CD4-positive, alpha-beta T cell treated with Interleukin-15 for 1 hour (primary cell): Measurements from ENCODE around the gene SNIP1.
"Not testable (repeated sequence)": the region's sequence is repeated elsewhere in the genome, so short reads cannot be mapped to it uniquely, and the experiment has no call there.

Source experiments
- DNase-seq: peaks from one replicate; pipeline ENCODE4 v3.0.0-alpha.2; 2020

The SNIP1 gene, protein sequence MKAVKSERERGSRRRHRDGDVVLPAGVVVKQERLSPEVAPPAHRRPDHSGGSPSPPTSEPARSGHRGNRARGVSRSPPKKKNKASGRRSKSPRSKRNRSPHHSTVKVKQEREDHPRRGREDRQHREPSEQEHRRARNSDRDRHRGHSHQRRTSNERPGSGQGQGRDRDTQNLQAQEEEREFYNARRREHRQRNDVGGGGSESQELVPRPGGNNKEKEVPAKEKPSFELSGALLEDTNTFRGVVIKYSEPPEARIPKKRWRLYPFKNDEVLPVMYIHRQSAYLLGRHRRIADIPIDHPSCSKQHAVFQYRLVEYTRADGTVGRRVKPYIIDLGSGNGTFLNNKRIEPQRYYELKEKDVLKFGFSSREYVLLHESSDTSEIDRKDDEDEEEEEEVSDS

DNA sequence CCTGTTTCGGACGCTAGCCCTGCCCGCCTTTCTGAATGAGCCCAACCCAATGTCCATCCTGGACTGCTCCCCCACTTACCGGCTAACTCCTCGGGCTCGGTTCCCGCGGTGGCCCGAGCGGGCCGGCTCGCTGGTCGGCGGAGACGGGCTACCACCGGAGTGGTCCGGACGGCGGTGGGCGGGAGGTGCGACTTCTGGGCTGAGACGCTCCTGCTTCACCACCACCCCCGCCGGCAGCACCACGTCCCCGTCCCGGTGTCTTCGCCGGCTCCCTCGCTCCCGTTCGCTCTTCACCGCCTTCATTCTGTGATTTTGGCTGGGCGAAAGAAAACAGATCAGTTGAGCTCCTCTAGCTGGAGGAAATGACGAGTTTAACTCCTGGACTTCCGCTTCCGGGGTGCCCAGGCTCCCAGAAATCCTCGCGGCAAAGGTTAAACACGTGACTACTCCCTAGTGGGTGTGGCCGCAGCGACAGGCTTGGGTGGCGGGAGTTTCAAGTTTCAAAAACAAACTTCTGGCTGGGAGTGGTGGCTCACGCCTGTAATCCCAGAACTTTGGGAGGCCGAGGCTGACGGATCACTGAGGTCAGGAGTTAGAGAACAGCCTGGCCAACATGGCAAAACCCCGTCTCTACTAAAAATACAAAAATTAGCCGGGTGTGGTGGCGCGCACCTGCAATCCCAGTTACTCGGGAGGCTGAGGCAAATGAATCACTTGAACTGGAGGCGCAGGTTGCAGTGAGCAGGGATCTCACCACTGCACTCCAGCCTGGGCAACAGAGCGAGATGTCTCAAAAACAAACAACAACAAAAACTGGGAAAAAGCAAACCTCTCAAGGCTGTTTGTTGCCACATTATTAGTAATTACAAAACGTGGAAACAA lies at the start of gene SNIP1:
TSS of gene SNIP1 (minus strand) at position 367 of the 882 bp plus-strand sequence. CDS start at position 303, 64 bp downstream.
- DNase-seq, result peak; percentile 94

DNA sequence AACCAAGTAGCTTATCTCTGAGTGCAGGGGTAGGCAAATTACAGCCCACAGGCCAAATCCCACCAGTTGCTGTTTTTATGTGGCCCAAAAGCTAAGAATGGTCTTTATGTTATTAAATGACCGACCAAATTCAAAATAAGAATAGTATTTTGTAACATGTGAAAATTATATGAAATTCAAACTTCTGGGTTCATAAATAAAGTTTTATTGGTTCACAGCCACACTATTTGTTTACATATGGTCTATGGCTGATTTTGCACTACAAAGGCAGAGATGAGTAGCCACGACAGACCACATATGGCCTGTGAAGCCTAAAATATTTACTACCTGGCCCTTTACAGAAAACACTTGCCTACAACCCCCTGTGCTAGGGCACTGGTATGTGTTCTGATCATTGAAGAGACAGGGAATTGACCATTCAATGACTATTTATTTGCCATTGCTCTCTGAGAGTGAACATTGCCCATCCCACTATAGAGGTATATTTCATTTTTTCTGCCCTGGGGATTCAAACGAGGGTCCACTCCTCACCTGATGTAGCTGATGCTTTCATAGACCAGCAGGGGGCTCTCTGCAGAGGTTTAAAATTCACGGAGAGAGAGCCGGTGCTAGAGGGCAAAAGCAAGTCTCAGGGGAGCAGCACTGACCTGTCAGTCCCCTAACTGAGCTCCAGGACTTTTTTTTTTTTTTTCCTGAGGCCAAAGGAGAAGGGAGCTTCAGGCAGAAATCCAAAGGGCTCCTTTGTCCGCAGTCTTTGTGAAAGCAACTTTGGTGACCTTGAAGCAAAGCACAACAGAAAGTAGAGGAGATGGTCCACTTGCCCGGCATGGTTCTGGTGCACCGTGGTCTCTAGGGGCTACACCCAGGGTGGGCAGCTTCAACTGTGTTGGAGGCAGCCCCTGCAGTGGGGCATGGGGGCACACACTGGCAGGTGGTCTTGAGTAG lies 48.9 kb upstream of the SNIP1 start:
- peak; percentile 20 for DNase-seq

DNA sequence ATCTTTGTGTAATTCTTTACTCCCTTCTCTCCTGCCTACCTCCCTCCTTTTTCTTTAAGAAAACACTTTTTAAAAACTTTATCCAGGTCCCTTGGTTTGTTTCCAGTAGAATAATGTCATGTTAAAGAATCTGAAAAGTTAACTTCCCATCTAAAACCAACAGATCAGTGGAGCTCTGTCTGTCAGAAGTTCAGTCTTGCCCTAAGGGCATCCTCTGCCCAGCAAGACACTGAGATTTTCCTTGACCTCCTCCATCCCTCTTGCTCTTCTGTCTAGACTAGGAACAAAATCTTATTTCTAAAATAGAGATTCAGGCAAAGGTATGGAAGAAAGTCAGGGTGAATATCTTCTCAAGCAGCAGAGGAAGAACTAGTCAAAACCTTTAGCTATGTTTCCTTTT lies 47.3 kb upstream of the SNIP1 start:
- DNase-seq, result no peak

DNA sequence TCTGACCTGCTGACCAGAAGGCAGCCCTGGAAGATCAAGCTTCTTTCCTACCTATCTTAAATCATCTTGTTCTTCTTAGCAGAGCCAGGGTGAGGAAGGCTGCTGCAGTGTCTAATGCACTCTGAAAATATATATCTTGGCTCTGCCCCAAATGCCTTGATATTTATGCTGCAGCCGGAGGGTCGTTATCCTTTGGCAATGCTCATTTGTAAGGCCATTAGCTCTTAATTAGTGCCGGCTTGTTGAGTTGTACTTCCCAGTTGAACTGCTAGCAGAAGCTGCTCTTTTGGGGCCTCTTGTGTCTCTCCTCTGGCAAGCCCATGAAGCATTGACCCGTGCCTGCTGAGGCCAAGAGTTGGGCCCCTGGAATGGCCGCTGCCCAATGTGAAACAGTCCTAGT lies 45.8 kb upstream of the SNIP1 start:
- DNase-seq, result no peak

DNA sequence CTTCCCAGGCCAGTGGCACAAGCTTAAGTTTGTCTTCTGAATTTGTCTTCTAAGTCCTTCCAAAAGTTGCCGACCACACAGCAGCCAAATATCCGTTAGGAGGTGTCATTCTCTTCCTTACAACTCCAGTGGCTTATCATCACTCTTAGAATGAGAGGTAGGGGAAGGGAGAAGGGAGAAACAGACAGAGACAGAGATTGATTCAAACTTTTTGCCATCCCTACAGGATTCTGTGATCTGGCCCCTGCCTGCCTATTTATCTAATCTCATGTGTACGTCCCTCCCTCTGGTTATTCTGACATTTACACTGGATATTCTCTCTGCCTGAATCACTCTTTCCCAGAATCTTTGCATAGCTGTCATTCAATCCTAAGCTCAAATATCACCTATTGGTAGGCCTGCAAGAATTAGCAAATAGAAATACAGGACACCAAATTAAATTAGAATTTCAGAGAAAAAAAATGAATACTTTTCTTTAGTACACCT lies 42.1 kb upstream of the SNIP1 start:
- DNase-seq, result no peak

DNA sequence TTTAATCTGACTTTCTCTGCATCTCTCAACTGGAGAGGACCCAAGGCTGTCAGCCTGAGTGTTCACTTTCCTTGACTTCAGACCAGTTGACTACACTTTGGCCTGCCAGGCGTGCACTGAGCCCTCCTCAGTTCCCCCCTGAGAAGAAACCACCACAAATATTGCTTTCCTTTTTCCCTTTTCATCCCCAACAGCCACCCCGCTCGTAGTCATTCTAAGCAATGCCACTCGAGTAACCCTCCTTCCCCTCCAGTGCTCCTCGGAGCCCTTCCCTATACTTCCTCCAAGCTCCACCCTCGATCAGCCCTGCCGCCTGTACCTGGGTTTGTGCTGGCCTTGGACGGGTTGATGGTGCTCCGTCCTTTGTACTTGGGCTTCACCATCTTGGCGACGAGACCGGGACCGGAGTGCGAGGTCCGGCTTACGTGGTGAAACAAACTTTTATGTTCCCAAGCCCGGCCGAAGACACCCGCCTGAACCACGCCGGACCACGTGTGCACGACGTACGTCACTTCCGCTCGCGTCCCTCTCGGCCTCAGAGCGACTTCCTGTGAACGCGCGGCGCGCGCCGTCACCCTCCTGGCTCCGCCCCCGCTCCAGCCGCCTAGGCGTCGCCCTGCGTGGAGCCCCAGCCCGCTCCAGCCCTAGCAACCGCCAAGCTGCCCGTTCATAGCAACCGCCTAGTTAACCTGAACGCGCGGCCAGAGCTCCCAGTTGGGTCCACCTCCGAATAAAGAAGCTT lies 41.5 kb upstream of the SNIP1 start, which contains the start of gene GNL2:
TSS of gene GNL2 (minus strand) at position 498 of the 742 bp plus-strand sequence. CDS start at position 383, 115 bp downstream.
- DNase-seq, result peak; percentile 98

DNA sequence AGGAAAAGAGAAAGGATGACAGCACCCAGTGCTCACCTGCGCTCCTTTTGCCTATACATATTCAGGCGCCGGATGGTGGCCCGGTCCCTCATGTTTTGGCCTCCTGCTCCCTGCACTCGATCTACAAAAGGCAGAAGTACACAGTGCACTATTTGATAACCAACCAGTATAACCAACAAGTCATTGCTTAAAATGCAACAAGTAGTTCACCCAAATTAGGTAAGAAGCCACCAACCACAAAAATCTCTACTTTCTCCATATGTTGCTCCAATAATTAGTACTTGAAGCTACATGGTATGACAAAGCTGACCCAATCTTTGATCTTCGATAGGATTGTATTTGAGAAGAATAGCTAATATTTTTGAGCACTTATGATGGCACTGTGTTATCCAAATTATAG lies 39.6 kb upstream of the SNIP1 start:
- DNase-seq, result no peak

DNA sequence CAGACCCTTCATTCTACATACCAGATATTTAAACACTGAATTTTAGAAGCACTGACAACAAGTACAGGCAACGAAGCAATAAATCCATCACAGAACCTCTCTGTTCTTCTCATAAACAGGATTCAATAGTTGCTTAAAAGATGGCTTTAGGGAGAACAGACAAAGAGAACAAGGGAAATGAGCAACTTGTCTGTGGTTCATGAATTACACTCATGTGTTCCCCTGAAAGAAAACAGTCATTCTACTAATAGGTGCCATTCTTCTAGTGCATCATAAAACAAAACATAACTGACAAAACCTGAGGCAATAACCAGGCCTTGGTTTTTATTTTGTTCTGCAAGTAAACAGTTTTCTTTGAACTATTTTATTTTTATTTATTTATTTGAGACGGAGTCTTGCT lies 34.8 kb upstream of the SNIP1 start:
- no peak for DNase-seq

DNA sequence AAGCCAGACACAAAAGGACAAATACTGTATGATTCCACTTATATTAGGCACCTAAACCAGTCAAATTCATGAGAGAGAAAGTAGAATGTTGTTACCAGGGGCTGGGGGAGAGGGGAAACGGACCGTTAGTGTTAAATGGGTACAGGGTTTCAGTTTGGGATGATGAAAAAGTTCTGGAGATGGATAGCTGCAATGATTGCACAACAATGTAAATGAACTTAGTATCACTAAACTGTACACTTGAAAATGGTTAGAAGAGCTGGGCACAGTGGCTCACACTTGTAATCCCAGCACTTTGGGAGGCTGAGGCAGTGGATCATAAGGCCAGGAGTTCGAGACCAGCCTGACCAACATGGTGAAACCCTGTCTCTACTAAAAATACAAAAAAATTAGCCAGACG lies 30.5 kb upstream of the SNIP1 start:
- not testable (repeated sequence) for DNase-seq

DNA sequence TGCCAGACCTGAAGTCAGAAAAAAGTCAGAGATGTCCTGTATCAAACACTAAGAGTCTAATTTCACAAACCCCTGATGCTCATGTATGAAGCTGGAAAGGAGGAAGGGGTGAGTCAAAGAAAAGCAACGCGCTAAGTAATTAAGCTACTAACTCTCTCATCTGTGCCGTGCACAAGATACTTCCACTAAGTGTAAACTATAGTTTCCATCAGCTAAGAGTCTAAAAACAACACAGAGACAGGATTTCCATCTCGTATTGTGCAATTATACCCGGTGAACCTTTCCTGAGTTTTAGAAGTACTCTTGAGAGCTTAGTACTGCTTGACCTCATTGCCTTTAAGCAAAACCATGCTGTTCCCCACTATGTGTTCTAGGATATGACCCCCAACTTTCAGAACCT lies 21.6 kb upstream of the SNIP1 start:
- no peak for DNase-seq

DNA sequence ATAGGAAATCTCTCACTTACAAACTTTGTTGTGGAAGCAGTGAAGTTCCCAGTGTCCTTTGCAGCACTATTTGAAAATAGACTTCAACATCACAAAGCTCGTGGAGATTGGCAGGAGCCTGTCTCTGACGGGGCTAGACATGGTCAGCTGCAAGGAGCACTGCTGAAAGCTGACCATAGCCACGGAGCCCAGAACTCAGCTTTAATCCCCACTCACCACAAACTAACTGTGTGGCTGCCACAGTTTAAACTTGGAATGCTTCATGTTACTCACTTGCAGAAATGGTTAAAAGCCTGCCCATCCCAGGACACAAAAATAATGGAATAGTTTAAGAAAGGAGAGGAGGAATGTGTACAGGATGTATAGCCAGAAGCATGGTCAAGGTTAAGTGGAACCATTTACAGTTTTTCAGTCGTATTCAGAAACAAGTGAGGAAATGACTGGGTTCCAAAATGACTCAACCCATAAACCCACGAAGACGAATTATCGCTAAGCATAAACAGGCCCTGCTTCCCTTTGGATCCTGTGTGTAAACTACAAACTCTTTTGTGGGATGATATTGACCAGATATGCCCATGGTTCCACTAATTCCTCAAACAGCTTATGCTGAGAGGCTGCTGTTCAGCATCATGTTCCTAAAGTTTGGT lies 20.9 kb upstream of the SNIP1 start:
- no peak for DNase-seq

DNA sequence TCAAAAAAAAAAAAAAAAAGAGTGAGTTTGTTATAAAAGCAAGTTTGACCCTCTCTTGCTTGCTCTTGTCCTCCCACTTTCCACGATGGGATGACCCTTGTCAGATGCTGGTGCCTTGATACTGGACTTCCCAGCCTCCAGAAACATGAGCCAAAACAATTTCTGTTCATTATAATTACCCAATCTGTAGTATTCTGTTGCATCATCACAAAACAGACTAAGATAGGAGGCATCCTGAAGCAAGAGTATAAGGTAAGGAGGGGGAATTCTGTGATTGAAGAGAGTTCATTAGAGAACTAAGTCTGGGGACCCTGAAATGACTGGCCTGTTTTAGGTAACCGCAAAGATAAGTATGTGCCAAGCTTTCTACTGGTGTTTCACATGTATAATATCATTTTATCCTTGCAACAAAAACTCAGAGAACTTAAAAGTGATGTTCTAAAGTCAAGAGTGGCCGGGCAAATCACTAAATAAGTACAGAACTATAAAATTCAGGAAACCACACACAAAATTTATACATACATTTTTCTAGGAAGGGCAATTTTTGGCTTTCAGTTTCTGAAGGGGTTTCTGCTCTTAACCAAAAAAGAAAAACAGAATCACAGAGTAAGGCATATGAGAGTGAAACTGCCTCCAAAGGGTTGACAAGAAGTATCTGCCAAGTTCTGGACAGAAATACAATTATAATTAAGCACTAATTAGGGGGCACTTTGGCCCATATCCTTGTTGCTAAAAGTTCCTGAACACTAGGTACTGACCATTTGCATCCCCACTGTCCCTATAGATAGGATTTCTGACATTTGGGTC lies 16.6 kb upstream of the SNIP1 start:
- no peak for DNase-seq

DNA sequence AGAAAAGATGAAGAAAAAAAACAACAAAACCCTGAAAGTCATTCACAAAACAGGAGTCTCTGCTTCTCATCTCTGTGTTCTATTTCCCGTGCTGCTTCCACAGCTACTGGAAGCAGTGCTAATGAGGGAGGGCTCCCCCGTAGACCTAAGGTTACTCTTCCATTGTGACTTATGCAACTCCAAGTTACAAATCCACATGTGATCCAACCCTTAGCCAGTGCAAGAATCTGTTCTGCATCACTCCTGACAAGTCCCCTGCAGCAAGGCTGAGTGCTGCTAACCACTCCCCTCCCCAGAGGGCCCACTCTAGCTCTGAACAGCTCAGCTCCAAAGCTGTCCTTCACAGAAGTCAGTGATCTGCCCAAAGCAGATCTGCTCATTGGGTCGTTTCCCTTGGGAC lies 12.9 kb upstream of the SNIP1 start:
- no peak for DNase-seq

DNA sequence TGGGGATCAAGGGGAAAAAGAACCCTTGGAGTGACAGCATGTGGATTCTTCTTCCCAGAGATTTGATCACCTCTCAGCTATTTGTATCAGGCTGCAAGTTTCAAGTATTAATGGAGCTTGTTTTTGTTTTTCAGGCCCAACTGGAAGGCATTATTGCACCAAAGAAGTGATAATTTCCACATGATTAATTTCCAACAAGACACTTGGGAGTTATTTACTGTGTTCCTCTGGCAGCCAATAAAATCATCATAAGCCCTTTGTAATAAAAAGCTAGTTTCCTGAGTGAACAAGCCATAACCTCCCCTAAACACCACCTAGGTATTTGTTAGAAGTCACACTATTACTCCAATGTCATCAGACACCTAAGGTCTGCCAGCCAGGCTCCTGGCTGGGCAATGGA lies 10.8 kb upstream of the SNIP1 start:
- no peak for DNase-seq

DNA sequence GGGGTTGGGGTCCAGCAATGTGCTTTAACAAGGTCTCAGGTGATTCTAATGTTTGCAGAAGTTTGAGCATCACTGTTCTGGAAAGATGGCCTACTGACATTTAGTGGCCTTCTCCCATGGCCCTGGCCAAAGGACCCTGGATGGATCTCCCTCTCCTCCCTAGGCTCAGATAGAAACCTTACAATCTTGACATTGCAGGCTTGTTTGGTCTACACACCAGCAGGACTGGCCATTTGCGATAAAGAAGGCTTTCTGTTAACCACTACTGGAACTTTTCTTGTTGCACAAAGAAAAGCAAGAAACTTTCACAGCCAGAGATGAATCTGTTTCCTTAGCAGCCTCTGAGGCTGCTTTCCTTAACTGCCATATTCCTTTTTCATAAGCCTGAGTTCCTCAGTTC lies 8.9 kb upstream of the SNIP1 start:
- no peak for DNase-seq

DNA sequence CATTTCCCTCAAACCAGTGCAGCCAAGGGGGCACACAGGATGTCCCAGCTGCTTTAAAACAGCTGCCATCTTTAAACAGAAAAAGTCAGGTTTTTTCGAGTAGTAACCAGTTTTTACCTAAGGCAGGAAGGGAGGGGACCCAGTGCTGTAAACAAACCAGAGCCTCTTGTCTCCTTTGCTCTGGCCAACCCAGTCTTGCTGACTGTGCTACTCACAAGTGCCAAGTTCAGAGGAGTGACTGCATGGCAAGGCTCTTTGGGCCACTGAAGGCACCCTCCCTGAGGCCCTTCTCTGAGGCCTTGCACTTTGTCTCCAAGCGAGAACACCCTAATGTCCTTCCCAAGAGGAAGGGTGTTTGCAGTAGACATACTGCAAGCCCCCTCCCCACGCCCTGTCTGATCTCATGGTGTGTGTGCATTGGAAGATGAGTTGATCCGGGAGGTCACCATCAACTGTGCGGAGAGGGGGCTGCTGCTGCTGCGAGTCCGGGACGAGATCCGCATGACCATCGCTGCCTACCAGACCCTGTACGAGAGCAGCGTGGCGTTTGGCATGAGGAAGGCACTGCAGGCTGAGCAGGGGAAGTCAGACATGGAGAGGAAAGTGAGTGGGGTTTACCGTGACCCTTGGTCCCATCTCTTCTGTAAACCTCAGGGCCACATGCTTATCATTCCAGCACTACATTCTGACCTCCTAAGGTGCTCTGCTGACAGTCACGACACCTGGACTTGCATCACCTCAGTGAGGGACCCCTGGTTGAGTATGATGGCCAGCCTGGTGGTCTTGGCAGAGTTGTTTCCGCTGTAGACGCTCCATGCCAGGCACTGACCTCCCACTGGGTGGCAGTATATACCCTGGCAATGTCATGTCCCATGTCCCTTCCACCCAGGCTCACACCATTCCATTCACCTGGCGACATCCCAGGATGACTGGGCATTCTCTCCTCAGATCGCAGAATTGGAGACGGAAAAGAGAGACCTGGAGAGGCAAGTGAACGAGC lies 7.3 kb upstream of the SNIP1 start:
- DNase-seq, result peak; percentile 20

DNA sequence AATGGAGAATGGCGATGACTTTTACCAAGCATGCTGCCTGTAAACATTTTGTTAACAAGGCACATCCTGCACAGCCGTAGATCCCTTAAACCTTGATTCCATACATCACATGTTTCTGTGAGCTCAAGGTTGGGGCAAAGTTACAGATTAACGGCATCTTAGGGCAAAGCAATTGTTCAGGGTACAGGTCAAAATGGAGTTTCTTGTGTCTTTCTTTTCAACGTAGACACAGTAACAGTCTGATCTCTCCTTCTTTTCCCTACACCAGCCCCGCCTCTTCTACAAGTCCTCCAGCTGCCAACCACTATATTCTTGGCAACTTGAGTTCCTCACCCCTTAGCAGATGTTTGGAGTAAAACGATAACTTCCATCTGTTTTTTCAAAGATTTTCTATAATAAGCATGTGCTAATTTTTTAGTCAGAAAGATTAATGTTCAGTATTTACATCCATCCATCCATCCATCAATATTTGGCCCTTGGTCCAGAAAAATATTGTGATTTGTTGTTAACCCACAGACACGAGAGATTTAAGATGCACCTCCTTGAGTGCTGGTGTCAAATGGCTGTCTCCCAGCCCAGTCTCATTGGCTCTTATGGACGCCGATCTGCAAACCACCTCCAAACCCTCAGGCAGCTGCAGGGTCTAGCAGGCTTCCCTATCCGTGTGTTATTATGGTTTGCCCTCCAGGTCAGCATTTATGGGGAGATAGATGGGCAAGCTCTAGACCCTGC lies 6.5 kb upstream of the SNIP1 start:
- DNase-seq, result no peak

DNA sequence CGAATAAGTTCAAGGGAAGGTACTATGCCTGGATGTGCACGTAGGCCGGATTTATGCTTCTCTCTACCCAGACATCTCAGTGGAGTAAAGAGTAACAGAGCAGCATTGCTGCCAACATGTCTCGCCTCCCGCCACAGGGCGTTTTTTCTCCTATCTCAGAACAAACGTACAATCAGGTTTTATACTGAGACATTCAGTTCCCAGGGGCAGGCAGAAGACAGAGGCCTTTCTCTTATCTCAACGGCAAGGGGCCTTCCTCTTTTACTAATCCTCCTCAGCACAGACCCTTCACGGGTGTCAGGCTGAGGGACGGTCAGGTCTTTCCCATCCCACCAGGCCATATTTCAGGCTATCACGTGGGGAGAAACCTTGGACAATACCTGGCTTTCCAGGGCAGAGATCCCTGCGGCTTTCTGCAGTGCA lies 5.9 kb upstream of the SNIP1 start:
- not testable (repeated sequence) for DNase-seq
